Activated CD4-positive, alpha-beta T cell treated with anti-CD3 and anti-CD28 coated beads, Interleukin-10, Interleukin-2, amounts not matched to agents 100 ng/mL and 50 ng/mL, durations not matched to agents 16 hours and 8 hours (primary cell): ENCODE results near the gene IFIT1B.
A peak's percentile ranks its signal among the peaks of the same experiment; 100 is the strongest.
"Not testable (repeated sequence)": the region's sequence is repeated elsewhere in the genome, so short reads cannot be mapped to it uniquely, and the experiment has no call there.

Experiments used
- DNase-seq: peaks from one replicate; pipeline ENCODE4 v3.0.0-alpha.2; 2020

Gene IFIT1B

DNA sequence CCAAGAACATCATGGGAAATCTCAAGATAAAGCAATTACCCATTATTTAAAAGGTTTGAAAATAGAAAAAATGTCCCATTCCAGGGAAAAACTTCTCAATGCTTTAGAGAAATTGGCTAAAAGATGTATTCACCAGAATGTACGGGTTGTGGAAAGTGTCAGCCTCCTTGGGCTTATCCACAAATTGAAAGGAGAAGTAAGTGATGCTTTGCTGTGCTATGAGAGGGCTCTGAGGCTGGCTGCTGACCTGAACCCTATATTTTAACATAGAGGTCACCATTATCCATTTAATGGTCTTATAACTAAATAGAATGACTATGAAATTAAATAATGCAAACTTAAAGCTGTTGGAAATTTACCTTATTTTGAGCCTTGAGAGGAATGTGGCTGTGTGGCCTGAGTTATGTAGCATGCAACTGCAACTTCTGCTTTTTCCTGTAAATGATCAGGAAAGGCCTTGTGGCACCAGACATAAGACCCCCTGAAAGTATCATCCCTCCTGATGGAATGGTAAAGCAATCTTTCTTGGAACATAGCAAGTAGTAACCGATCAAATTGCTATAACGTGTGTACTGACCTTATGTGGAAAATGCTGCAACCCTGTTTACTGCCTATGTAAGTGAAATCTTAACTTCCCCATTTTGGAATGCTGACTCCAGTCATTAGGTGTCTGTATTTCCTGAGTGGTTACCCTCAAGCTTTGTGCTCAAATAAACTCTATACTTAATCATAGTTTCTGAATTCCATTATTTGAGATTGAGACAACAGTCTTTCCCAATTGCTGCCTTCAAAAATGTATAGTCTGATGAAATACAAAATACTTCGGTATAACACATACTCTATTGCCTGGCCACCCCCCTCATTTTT is 6.9 kb downstream of the IFIT1B start:
- DNase-seq, result no peak

- no peak for DNase-seq
Measured at GRCh38 chr10:89388806-89389205, 10.9 kb downstream of the IFIT1B start.

GRCh38 chr10:89389254-89389653 is 11.4 kb downstream of the IFIT1B start:
- peak; percentile 9 for DNase-seq

- DNase-seq, result no peak
Measured at GRCh38 chr10:89390476-89391225, 12.8 kb downstream of the IFIT1B start.

- not testable (repeated sequence) for DNase-seq
Measured at GRCh38 chr10:89391226-89391576, 13.3 kb downstream of the IFIT1B start.

GRCh38 chr10:89391907-89392756 is 14.3 kb downstream of the IFIT1B start, which contains the start of gene IFIT1:
TSS of gene IFIT1 (plus strand) at chr10:89392623. CDS start at chr10:89392713, 90 bp downstream.
- DNase-seq, result peak; percentile 60

GRCh38 chr10:89392974-89393373 is 15.1 kb downstream of the IFIT1B start:
- DNase-seq, result no peak

GRCh38 chr10:89393898-89394297 is 16.0 kb downstream of the IFIT1B start:
- DNase-seq, result no peak

- DNase-seq, result no peak
Measured at GRCh38 chr10:89395141-89395540, 17.3 kb downstream of the IFIT1B start.

GRCh38 chr10:89398003-89398749 is 20.3 kb downstream of the IFIT1B start:
- no peak for DNase-seq

GRCh38 chr10:89399956-89400355 is 22.1 kb downstream of the IFIT1B start:
- no peak for DNase-seq

- DNase-seq, result no peak
Measured at GRCh38 chr10:89403043-89403442, 25.2 kb downstream of the IFIT1B start.

GRCh38 chr10:89404104-89405047 is 26.5 kb downstream of the IFIT1B start:
- DNase-seq, result no peak

DNA sequence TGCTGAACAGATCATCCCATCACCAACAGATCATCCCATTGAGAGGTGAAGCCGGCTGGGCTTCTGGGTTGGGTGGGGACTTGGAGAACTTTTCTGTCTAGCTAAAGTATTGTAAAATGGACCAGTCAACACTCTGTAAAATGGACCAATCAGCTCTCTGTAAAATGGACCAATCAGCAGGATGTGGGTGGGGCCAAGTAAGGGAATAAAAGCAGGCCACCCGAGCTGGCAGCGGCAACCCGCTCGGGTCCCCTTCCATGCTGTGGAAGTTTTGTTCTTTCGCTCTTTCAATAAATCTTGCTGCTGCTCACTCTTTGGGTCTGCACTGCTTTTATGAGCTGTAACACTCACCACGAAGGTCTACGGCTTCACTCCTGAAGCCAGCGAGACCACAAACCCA is 28.3 kb downstream of the IFIT1B start:
- not testable (repeated sequence) for DNase-seq

DNA sequence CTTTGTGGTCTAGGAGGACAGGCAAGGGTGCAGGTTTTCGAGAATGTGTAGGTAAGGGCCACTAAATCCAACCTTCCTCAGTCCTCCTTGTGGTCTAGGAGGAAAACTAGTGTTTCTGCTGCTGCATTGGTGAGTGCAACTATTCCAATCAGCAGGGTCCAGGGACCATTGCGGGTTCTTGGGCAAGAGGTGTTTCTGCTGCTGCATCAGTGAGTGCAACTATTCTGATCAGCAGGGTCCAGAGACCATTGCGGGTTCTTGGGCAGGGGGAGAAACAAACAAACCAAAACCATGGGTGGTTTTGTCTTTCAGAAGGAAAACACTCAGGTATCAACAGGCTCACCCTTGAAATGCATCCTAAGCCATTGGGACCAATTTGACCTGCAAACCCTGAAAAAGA is 29.9 kb downstream of the IFIT1B start:
- DNase-seq, result not testable (repeated sequence)

DNA sequence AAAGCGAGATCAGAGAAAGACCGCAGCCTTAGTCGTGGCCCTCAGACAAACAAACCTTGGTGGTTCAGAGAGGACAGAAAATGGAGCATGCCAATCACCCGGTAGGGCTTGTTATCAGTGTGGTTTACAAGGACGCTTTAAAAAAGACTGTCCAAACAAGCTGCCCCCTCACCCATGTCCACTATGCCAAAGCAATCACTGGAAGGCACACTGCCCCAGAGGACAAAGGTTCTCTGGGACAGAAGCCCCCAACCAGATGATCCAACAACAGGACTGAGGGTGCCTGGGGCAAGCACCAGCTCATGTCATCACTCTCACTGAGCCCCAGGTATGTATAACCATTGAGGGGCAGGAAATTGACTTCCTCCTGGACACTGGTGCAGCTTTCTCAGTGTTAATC is 31.4 kb downstream of the IFIT1B start:
- not testable (repeated sequence) for DNase-seq

- not testable (repeated sequence) for DNase-seq
Measured at GRCh38 chr10:89410551-89410950, 32.7 kb downstream of the IFIT1B start.

- not testable (repeated sequence) for DNase-seq
Measured at GRCh38 chr10:89411135-89411534, 33.3 kb downstream of the IFIT1B start.

DNA sequence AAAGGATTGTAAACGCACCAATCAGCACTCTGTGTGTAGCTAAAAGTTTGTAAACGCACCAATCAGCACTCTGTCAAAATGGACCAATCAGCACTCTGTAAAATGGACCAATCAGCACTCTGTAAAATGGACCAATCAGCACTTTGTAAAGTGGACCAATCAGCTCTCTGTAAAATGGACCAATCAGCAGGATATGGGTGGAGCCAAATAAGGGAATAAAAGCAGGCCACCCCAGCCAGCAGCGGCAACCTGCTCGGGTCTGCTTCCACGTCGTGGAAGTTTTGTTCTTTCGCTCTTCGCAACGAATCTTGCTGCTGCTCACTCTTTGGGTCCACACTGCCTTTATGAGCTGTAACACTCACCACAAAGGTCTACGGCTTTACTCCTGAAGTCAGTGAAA is 34.4 kb downstream of the IFIT1B start:
- DNase-seq, result peak; percentile 19

DNA sequence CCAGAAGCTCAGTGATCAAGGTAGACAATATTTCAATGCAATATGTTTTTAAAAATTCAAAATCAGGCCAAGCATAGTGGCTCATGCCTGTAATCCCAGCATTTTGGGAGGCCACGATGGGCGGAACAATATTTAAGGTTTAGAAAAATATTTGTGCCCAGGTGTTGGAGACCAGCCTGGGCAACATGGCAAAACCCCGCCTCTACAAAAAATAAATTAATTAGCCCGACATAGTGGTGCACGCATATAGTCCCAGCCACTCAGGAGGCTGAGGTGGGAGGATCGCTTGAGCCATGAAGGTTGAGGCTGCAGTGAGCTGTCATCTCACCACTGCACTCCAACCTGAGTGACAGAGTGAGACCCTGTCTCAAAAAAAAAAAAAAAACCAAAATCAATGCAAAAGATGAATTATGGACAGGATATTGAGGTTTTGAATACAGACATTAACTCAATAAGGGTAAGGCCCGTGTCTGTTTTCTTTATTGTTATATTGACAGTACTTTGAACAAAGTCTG is 35.6 kb downstream of the IFIT1B start:
- DNase-seq, result no peak
